ENCODE data around the gene AKAIN1.

The AKAIN1 gene

GRCh38 chr18:5158172-5158571 is 38.9 kb downstream of the AKAIN1 start:
- H2BK120ac ChIP-seq (ENCODE audit: low read depth, low read length): no peak overlapping the region
- H3K4ac ChIP-seq (ENCODE audit: low read length): no peak overlapping the region
- H4K8ac ChIP-seq (ENCODE audit: low read depth, low read length): no peak overlapping the region
- no CpG with 5 or more reads among the region's 3 CpGs for WGBS, 2 donors (ENCODE audit: extremely low coverage in 2 of 2, insufficient read length in 2 of 2, insufficient replicate concordance in 1 of 2)
- no peak overlapping the region for H3K14ac ChIP-seq (ENCODE audit: low read length)
- H3K18ac ChIP-seq (ENCODE audit: low read length): no peak overlapping the region
- H3K9me3 ChIP-seq (replicated peaks in 1 of 2; ENCODE audit: control insufficient read depth in 2 of 2, insufficient read depth in 1 of 2, low read depth in 1 of 2, low read length in 2 of 2): no peaks in the 10 kb centered on the region
- H3K4me1 ChIP-seq (ENCODE audit: control insufficient read depth in 2 of 2, insufficient read depth in 1 of 2, low read depth in 1 of 2, low read length in 2 of 2): no peaks in the 10 kb centered on the region
- H3K36me3 ChIP-seq (replicated peaks in 1 of 2; ENCODE audit: control insufficient read depth in 2 of 2, insufficient read depth in 2 of 2, low read length in 2 of 2): no peaks in the 10 kb centered on the region
- no peak overlapping the region for H2BK15ac ChIP-seq (ENCODE audit: low read length)
- H3K23ac ChIP-seq (ENCODE audit: low read depth, low read length, poor library complexity): no peak overlapping the region
- no peaks in the 10 kb centered on the region for H3K79me1 ChIP-seq (ENCODE audit: low read depth, low read length)
- no peak overlapping the region for H2BK12ac ChIP-seq (ENCODE audit: low read length)
- H3K4me2 ChIP-seq (ENCODE audit: insufficient read depth, low read length, poor library complexity, severe bottlenecking): no peak overlapping the region
- H3K9ac ChIP-seq (ENCODE audit: low read depth, low read length, poor library complexity): no peak overlapping the region
- DNase-seq (ENCODE audit: low spot score): no peak
- H2BK5ac ChIP-seq (ENCODE audit: low read length): no peak overlapping the region
- no peak overlapping the region for H2AK5ac ChIP-seq (ENCODE audit: low read depth, low read length)
- no peak overlapping the region for H3K4me3 ChIP-seq (ENCODE audit: low read length in 2 of 2)
- no peak overlapping the region for H3K27ac ChIP-seq (replicated peaks; ENCODE audit: low read length)
- H4K91ac ChIP-seq (ENCODE audit: low read depth, low read length, poor library complexity): no peak overlapping the region
- H3K27me3 ChIP-seq (ENCODE audit: control insufficient read depth in 3 of 3, insufficient read depth in 3 of 3, low read depth in 1 of 3, low read length in 3 of 3): no peaks in the 10 kb centered on the region
- no peak overlapping the region for H2AFZ ChIP-seq (ENCODE audit: low read length)

DNA sequence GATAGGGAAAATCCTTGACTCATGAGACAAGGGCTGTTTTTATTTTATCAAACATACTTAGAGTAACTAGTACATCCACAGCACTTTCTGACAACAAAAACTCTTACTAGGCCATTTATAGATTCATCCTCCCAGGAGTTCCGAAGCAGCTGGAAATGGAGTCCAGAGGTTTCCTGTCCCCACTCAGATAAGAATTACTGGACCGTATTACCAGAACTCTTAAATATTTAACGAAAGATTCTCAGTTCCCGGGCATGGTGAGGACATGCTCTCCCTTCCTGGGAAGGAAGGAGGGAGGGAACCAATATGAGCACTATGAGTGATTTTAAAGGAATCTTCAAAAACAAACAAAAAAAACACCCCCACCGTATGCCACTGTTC is 41.2 kb downstream of the AKAIN1 start:
- Histone ChIP-seq H4K8ac (ENCODE audit: low read depth, low read length) (no peak overlapping the region), H3K14ac (ENCODE audit: low read length) (no peak overlapping the region), H4K91ac (ENCODE audit: low read depth, low read length, poor library complexity) (no peak overlapping the region), H2BK15ac (ENCODE audit: low read length) (no peak overlapping the region), H2BK12ac (ENCODE audit: low read length) (no peak overlapping the region), H2BK5ac (ENCODE audit: low read length) (no peak overlapping the region), H3K79me1 (ENCODE audit: low read depth, low read length) (no peaks in the 10 kb centered on the region), H3K4me2 (ENCODE audit: insufficient read depth, low read length, poor library complexity, severe bottlenecking) (no peak overlapping the region), H3K4me1 (ENCODE audit: control insufficient read depth in 2 of 2, insufficient read depth in 1 of 2, low read depth in 1 of 2, low read length in 2 of 2) (no peaks in the 10 kb centered on the region), H3K27me3 (ENCODE audit: control insufficient read depth in 3 of 3, insufficient read depth in 3 of 3, low read depth in 1 of 3, low read length in 3 of 3) (no peaks in the 10 kb centered on the region), H3K23ac (ENCODE audit: low read depth, low read length, poor library complexity) (no peak overlapping the region), H3K27ac (replicated peaks; ENCODE audit: low read length) (no peak overlapping the region), H3K36me3 (replicated peaks in 1 of 2; ENCODE audit: control insufficient read depth in 2 of 2, insufficient read depth in 2 of 2, low read length in 2 of 2) (no peaks in the 10 kb centered on the region), H3K9ac (ENCODE audit: low read depth, low read length, poor library complexity) (no peak overlapping the region), H3K18ac (ENCODE audit: low read length) (no peak overlapping the region), H2BK120ac (ENCODE audit: low read depth, low read length) (no peak overlapping the region), H3K4ac (ENCODE audit: low read length) (no peak overlapping the region), H2AK5ac (ENCODE audit: low read depth, low read length) (no peak overlapping the region), H2AFZ (ENCODE audit: low read length) (no peak overlapping the region), H3K9me3 (replicated peaks in 1 of 2; ENCODE audit: control insufficient read depth in 2 of 2, insufficient read depth in 1 of 2, low read depth in 1 of 2, low read length in 2 of 2) (no peaks in the 10 kb centered on the region), H3K4me3 (ENCODE audit: low read length in 2 of 2) (no peak overlapping the region)
- no peak for DNase-seq (ENCODE audit: low spot score)
- WGBS, 2 donors (ENCODE audit: extremely low coverage in 2 of 2, insufficient read length in 2 of 2, insufficient replicate concordance in 1 of 2): no CpG with 5 or more reads among the region's 5 CpGs

GRCh38 chr18:5155218-5155906 is 41.7 kb downstream of the AKAIN1 start:
- H4K8ac ChIP-seq (ENCODE audit: low read depth, low read length): no peak overlapping the region
- no peaks in the 10 kb centered on the region for H3K9me3 ChIP-seq (replicated peaks in 1 of 2; ENCODE audit: control insufficient read depth in 2 of 2, insufficient read depth in 1 of 2, low read depth in 1 of 2, low read length in 2 of 2)
- H3K27ac ChIP-seq (replicated peaks; ENCODE audit: low read length): no peak overlapping the region
- DNase-seq (ENCODE audit: low spot score): no peak
- H3K4me3 ChIP-seq (ENCODE audit: low read length in 2 of 2): no peak overlapping the region
- no peaks in the 10 kb centered on the region for H3K4me1 ChIP-seq (ENCODE audit: control insufficient read depth in 2 of 2, insufficient read depth in 1 of 2, low read depth in 1 of 2, low read length in 2 of 2)
- no CpG with 5 or more reads among the region's 17 CpGs for WGBS, 2 donors (ENCODE audit: extremely low coverage in 2 of 2, insufficient read length in 2 of 2, insufficient replicate concordance in 1 of 2)
- no peak overlapping the region for H3K14ac ChIP-seq (ENCODE audit: low read length)
- H4K91ac ChIP-seq (ENCODE audit: low read depth, low read length, poor library complexity): no peak overlapping the region
- no peak overlapping the region for H2AK5ac ChIP-seq (ENCODE audit: low read depth, low read length)
- no peak overlapping the region for H3K18ac ChIP-seq (ENCODE audit: low read length)
- H2AFZ ChIP-seq (ENCODE audit: low read length): no peak overlapping the region
- no peak overlapping the region for H3K9ac ChIP-seq (ENCODE audit: low read depth, low read length, poor library complexity)
- no peak overlapping the region for H3K4ac ChIP-seq (ENCODE audit: low read length)
- H2BK12ac ChIP-seq (ENCODE audit: low read length): no peak overlapping the region
- H3K79me1 ChIP-seq (ENCODE audit: low read depth, low read length): no peaks in the 10 kb centered on the region
- H2BK120ac ChIP-seq (ENCODE audit: low read depth, low read length): no peak overlapping the region
- no peak overlapping the region for H3K23ac ChIP-seq (ENCODE audit: low read depth, low read length, poor library complexity)
- H2BK15ac ChIP-seq (ENCODE audit: low read length): no peak overlapping the region
- no peak overlapping the region for H2BK5ac ChIP-seq (ENCODE audit: low read length)
- H3K27me3 ChIP-seq (ENCODE audit: control insufficient read depth in 3 of 3, insufficient read depth in 3 of 3, low read depth in 1 of 3, low read length in 3 of 3): no peaks in the 10 kb centered on the region
- no peak overlapping the region for H3K4me2 ChIP-seq (ENCODE audit: insufficient read depth, low read length, poor library complexity, severe bottlenecking)
- no peaks in the 10 kb centered on the region for H3K36me3 ChIP-seq (replicated peaks in 1 of 2; ENCODE audit: control insufficient read depth in 2 of 2, insufficient read depth in 2 of 2, low read length in 2 of 2)

GRCh38 chr18:5152343-5153020 is 44.6 kb downstream of the AKAIN1 start:
- H2BK12ac ChIP-seq (ENCODE audit: low read length): no peak overlapping the region
- H2AFZ ChIP-seq (ENCODE audit: low read length): no peak overlapping the region
- WGBS, 2 donors (ENCODE audit: extremely low coverage in 2 of 2, insufficient read length in 2 of 2, insufficient replicate concordance in 1 of 2): no CpG with 5 or more reads among the region's 6 CpGs
- H3K79me1 ChIP-seq (ENCODE audit: low read depth, low read length): no peaks in the 10 kb centered on the region
- H3K23ac ChIP-seq (ENCODE audit: low read depth, low read length, poor library complexity): no peak overlapping the region
- no peak overlapping the region for H2BK5ac ChIP-seq (ENCODE audit: low read length)
- no peaks in the 10 kb centered on the region for H3K4me1 ChIP-seq (ENCODE audit: control insufficient read depth in 2 of 2, insufficient read depth in 1 of 2, low read depth in 1 of 2, low read length in 2 of 2)
- no peak overlapping the region for H3K4me3 ChIP-seq (ENCODE audit: low read length in 2 of 2)
- no peak overlapping the region for H4K91ac ChIP-seq (ENCODE audit: low read depth, low read length, poor library complexity)
- no peaks in the 10 kb centered on the region for H3K9me3 ChIP-seq (replicated peaks in 1 of 2; ENCODE audit: control insufficient read depth in 2 of 2, insufficient read depth in 1 of 2, low read depth in 1 of 2, low read length in 2 of 2)
- no peak overlapping the region for H2BK120ac ChIP-seq (ENCODE audit: low read depth, low read length)
- H2BK15ac ChIP-seq (ENCODE audit: low read length): no peak overlapping the region
- no peak overlapping the region for H2AK5ac ChIP-seq (ENCODE audit: low read depth, low read length)
- no peak overlapping the region for H4K8ac ChIP-seq (ENCODE audit: low read depth, low read length)
- no peaks in the 10 kb centered on the region for H3K36me3 ChIP-seq (replicated peaks in 1 of 2; ENCODE audit: control insufficient read depth in 2 of 2, insufficient read depth in 2 of 2, low read length in 2 of 2)
- no peak overlapping the region for H3K14ac ChIP-seq (ENCODE audit: low read length)
- no peak overlapping the region for H3K18ac ChIP-seq (ENCODE audit: low read length)
- H3K4me2 ChIP-seq (ENCODE audit: insufficient read depth, low read length, poor library complexity, severe bottlenecking): no peak overlapping the region
- H3K27me3 ChIP-seq (ENCODE audit: control insufficient read depth in 3 of 3, insufficient read depth in 3 of 3, low read depth in 1 of 3, low read length in 3 of 3): no peaks in the 10 kb centered on the region
- H3K4ac ChIP-seq (ENCODE audit: low read length): no peak overlapping the region
- no peak overlapping the region for H3K27ac ChIP-seq (replicated peaks; ENCODE audit: low read length)
- H3K9ac ChIP-seq (ENCODE audit: low read depth, low read length, poor library complexity): no peak overlapping the region
- DNase-seq (ENCODE audit: low spot score): no peak

All from neuronal stem cell (in vitro differentiated cells).